ENCODE data around the gene CADPS. TPM values are rescaled to one million over a fixed set of nuclear protein-coding genes. Genes with fewer than 3 reads are reported as not detected.

Gene CADPS
- total RNA-seq, 1 donor: 3.7 TPM

DNA sequence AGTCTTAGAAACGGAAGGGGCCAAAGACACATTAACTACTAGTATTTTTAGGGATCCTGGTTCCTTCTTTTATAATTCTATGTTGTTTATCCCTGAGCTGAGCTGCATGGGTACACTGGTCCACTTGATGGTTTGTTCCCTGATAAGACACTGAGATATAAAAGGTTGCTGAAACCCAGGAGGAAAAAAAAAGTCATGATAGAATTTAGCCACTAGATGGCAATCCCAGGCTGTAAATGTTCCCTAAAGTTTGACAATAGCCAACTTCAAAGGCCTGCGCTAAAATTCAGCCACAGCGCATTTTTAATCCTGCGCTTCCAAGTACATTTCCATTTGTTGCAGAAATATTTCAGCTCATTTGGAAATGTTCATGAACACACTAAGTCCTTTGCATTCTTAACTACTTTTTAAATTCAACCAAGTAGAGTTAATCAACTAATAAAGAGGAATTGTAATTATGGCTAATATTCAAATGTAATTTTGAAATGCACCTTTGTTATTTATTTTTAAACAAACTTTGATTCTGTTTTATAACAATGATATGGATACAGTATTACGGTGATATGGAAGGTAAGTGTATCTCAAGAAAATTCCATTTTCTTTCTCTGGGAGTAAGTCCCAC is 252.6 kb downstream of the CADPS start:
- TF ChIP-seq, protein P1, sequence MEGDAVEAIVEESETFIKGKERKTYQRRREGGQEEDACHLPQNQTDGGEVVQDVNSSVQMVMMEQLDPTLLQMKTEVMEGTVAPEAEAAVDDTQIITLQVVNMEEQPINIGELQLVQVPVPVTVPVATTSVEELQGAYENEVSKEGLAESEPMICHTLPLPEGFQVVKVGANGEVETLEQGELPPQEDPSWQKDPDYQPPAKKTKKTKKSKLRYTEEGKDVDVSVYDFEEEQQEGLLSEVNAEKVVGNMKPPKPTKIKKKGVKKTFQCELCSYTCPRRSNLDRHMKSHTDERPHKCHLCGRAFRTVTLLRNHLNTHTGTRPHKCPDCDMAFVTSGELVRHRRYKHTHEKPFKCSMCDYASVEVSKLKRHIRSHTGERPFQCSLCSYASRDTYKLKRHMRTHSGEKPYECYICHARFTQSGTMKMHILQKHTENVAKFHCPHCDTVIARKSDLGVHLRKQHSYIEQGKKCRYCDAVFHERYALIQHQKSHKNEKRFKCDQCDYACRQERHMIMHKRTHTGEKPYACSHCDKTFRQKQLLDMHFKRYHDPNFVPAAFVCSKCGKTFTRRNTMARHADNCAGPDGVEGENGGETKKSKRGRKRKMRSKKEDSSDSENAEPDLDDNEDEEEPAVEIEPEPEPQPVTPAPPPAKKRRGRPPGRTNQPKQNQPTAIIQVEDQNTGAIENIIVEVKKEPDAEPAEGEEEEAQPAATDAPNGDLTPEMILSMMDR (IDR thresholded peaks at IDR 0.05; ENCODE audit: insufficient read depth, low read length): peak; percentile 68
- H3K4me3 ChIP-seq (ENCODE audit: low read depth, low read length): no peak overlapping the region
- peak; percentile 84 for DNase-seq (ENCODE audit: low read depth)

DNA sequence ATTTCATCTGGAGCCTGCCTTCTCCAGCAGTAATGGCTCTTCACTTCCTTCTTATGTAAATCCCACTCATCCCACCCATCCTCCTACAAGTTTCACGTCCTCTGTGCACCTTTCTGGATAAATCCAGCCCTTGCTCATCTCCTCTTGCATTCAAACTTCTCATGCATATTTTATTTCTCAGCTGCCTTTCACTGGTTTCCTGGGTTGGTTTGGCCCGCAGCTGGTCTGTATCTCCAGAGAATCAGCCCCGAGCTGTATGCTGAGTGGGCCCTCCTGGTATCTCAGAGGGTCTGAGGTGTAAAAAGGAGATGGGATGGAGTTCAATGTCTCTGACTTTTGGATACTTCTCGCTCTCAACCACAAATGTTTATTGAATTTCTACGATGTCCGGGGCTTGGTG is 253.3 kb downstream of the CADPS start:
- TF ChIP-seq, protein P1 (IDR thresholded peaks at IDR 0.05; ENCODE audit: insufficient read depth, low read length): no peak
- DNase-seq (ENCODE audit: low read depth): no peak
- H3K4me3 ChIP-seq (ENCODE audit: low read depth, low read length): no peak overlapping the region

DNA sequence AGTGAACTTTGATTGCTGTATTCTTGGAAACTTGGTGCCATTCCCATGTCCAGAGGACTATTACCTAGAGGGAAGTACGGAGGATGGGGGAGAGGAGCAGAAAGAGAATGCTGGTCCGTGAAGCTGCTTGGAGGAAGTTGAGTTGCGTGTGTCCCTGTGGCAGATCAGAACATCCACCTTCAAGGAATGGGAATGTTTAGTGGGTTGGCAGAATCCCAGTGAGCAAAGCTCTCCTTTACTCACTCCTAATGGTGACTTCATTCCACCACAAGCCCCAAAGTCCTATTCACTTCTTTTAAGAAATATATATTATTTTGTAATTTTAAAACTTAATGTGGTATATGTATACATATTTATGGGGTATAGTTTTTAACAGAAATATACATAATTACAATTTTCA is 254.0 kb downstream of the CADPS start:
- DNase-seq (ENCODE audit: low read depth): no peak
- TF ChIP-seq, protein P1 (IDR thresholded peaks at IDR 0.05; ENCODE audit: insufficient read depth, low read length): no peak
- H3K4me3 ChIP-seq (ENCODE audit: low read depth, low read length): no peak overlapping the region

DNA sequence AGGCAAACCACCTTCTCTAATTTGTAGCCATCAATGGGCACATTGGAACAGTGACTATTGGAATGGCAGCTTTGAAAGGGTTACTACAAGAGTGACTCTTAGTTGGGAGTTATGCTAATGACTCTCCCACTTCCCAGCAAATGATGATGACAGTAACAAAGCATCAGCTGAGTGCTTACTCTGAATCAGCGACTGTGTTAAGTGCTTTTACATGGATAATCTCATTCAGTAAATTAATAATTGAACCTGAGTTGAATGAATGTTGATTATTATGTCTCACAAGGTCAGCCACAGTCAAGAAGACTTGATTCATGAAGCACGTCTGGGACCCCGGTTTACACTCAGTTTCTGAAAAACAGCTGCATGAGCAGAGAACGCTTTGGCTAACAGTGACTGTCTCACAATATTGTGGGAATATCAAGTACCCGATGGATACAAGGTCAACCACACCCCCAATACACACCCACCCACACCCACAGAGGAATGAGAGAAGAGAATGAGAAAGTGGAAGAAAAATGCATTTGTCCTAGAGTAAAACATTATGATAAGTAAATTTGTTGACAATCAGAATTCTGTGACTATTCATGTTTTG is 259.9 kb downstream of the CADPS start:
- H3K4me3 ChIP-seq (ENCODE audit: low read depth, low read length): no peak overlapping the region
- DNase-seq (ENCODE audit: low read depth): no peak
- TF ChIP-seq, protein P1 (IDR thresholded peaks at IDR 0.05; ENCODE audit: insufficient read depth, low read length): no peak

DNA sequence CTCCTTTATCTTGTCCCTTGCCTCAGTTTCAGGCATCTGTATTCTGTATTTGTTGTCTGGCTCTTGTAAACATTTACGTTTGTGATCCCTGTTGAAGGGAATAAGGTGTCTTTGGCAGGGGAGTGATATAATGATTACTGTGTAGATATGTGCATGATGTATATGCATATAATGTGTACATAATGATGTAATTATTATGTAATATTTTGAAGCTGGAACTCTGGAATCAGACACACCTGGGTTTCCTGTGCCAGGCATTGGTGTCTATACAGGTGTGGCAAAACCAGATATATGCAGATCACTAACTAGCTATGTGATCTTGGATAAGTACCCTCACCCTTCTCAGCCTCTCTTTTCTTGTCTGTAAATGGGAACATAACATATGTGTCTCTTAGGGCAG is 260.7 kb downstream of the CADPS start:
- no peak overlapping the region for H3K4me3 ChIP-seq (ENCODE audit: low read depth, low read length)
- DNase-seq (ENCODE audit: low read depth): no peak
- TF ChIP-seq, protein P1 (IDR thresholded peaks at IDR 0.05; ENCODE audit: insufficient read depth, low read length): no peak

DNA sequence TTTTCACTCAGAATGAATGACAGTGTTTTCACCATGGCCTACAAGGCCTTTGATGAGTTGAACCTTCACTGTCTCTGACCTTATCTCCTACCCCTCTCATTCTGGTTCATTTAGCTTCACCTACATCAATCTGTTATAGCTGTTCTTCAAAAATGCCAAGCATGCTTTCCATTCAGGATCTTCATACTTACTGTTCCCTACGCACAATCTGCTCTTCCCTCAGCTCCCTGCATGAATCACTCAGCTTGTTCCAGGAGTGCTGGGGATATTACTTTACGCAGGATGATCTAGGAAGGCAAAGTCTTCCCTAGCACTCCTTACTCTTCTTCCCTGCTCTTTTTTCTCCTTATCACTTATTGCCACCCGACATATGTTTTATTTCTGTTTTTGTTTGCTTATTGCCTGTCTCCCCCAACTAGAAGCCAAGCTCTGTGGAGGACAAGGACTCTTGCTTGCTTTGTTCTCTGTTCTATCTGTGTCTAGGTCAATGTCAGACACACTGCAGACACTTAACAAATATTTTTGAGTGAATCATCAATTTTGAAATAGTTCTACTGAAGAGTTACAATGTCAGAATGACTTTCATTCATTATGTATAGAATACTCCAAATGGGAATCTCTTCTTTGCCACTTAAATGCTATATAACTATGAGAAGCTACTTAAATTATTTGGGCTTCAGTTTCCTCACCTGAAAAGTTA is 263.5 kb downstream of the CADPS start:
- DNase-seq (ENCODE audit: low read depth): no peak
- TF ChIP-seq, protein P1 (IDR thresholded peaks at IDR 0.05; ENCODE audit: insufficient read depth, low read length): no peak
- no peak overlapping the region for H3K4me3 ChIP-seq (ENCODE audit: low read depth, low read length)

Measured in fibroblast of the aortic adventitia (primary cell).